B cell (primary cell): ENCODE results near the gene PRRC2A. TPM values are rescaled to one million over a fixed set of nuclear protein-coding genes. Genes with fewer than 3 reads are reported as not detected.

Experiments used
- ATAC-seq: fragments of 200-7000 bp; cut with Tn5 transposase; one replicate; pipeline ENCODE4 v1.10.0; 2021; ENCODE audit warnings: low read depth, mild to moderate bottlenecking, moderate number of reproducible peaks, moderate library complexity
- CTCF ChIA-PET: fragments of 350-600 bp; sonication (Branson Sonifier 250); formaldehyde crosslinking; loops from one replicate; lab custom pipeline; 2021; ENCODE audit warnings: antibody characterized with exemption, inconsistent platforms; lab: Charles Lee
- POLR2A ChIA-PET: fragments of 350-600 bp; sonication (Branson Sonifier 250); formaldehyde crosslinking; loops from one replicate; lab custom pipeline; 2021; ENCODE audit warnings: antibody characterized with exemption; lab: Charles Lee
- DNase-seq: peaks from one replicate; pipeline ENCODE4 v3.0.0; 2013
- H2AFZ ChIP-seq: 2 replicates; pipeline ENCODE4 v1.6.1; 2012; ENCODE audit warnings: mild to moderate bottlenecking, low read depth, low read length; ENCODE audit not compliant: insufficient read depth, poor library complexity, severe bottlenecking
- H3K27ac ChIP-seq, 2 donors: 1 replicate in 1 of 2; 2 replicates in 1 of 2; pipeline ENCODE4 v1.5.1; 2012 to 2013; ENCODE audit warnings: low read length in 2 of 2, mild to moderate bottlenecking in 2 of 2, moderate library complexity in 1 of 2
- H3K27me3 ChIP-seq, 4 experiments: fragments of 200-600 bp in 1 of 4; sonication (generic) in 1 of 4; replicated peaks in 1 of 4; 1 replicate in 2 of 4; 2 replicates in 2 of 4; pipeline versions ENCODE4 v1.6.1 to v1.7.0; 2013 to 2016; ENCODE audit warnings: low read length in 3 of 4, mild to moderate bottlenecking in 2 of 4, mixed read lengths in 1 of 4, moderate library complexity in 1 of 4; ENCODE audit not compliant: insufficient read depth in 4 of 4, control insufficient read depth in 3 of 4; ENCODE audit errors: control extremely low read depth in 1 of 4
- H3K36me3 ChIP-seq, 2 experiments: replicated peaks in 1 of 2; 1 replicate in 1 of 2; 2 replicates in 1 of 2; pipeline versions ENCODE4 v1.6.1 to v1.7.1; 2013; ENCODE audit warnings: low read length in 1 of 2; ENCODE audit not compliant: insufficient read depth in 2 of 2, control insufficient read depth in 1 of 2; ENCODE audit errors: control extremely low read depth in 1 of 2, extremely low read depth in 1 of 2
- H3K4me1 ChIP-seq, 2 donors: fragments of 200-600 bp in 1 of 2; sonication (generic) in 1 of 2; 1 replicate in 1 of 2; 2 replicates in 1 of 2; pipeline versions ENCODE4 v1.5.1 to v1.6.1; 2013 to 2017; ENCODE audit warnings: low read length in 2 of 2; ENCODE audit not compliant: control insufficient read depth in 2 of 2, insufficient read depth in 2 of 2
- H3K4me2 ChIP-seq: replicated peaks from 2 replicates; pipeline ENCODE3; 2012; ENCODE audit warnings: mild to moderate bottlenecking, low read depth, low read length; ENCODE audit not compliant: poor library complexity, severe bottlenecking
- H3K4me3 ChIP-seq, 5 experiments: fragments of 200-600 bp in 1 of 5; sonication (generic) in 1 of 5; 1 replicate in 3 of 5; 2 replicates in 2 of 5; pipeline versions ENCODE4 v1.5.1 to v1.7.0; 2011 to 2016; ENCODE audit warnings: low read length in 4 of 5, mild to moderate bottlenecking in 4 of 5, low read depth in 2 of 5, control low read depth in 1 of 5, moderate library complexity in 1 of 5; ENCODE audit not compliant: insufficient read depth in 1 of 5; ENCODE audit errors: control extremely low read depth in 1 of 5, extremely low read depth in 1 of 5
- H3K79me2 ChIP-seq: fragments of 200-600 bp; sonication (generic); one replicate; pipeline ENCODE4 v1.6.0; 2016; ENCODE audit warnings: low read length; ENCODE audit not compliant: control insufficient read depth, insufficient read depth
- H3K9ac ChIP-seq: fragments of 200-600 bp; sonication (generic); 2 replicates; pipeline ENCODE4 v1.6.1; 2017; ENCODE audit warnings: mild to moderate bottlenecking, low read length, moderate library complexity
- H3K9me3 ChIP-seq, 3 donors: one replicate each; pipeline versions ENCODE4 v1.6.1 to v1.7.1; 2013; ENCODE audit warnings: low read length in 2 of 3; ENCODE audit not compliant: control insufficient read depth in 2 of 3, insufficient read depth in 1 of 3; ENCODE audit errors: control extremely low read depth in 1 of 3
- H4K20me1 ChIP-seq: 2 replicates; pipeline ENCODE4 v1.6.0; 2012; ENCODE audit warnings: mild to moderate bottlenecking, low read length; ENCODE audit not compliant: insufficient read depth, control insufficient read depth, poor library complexity, severe bottlenecking
- H3K27ac Mint-ChIP-seq: one replicate; pipeline ENCODE4 v1.8.0; 2021; ENCODE audit warnings: mixed read lengths
- H3K27me3 Mint-ChIP-seq: one replicate; pipeline ENCODE4 v1.8.0; 2021; ENCODE audit warnings: mixed read lengths
- H3K4me1 Mint-ChIP-seq: one replicate; pipeline ENCODE4 v1.8.0; 2021; ENCODE audit warnings: mixed read lengths
- H3K4me3 Mint-ChIP-seq: one replicate; pipeline ENCODE4 v1.8.0; 2021; ENCODE audit warnings: mixed read lengths
- H3K9me3 Mint-ChIP-seq: one replicate; pipeline ENCODE4 v1.8.0; 2022; ENCODE audit warnings: mixed read lengths; ENCODE audit not compliant: insufficient read depth
- EZH2 ChIP-seq: IDR thresholded peaks from 2 replicates; pipeline ENCODE4 v1.6.1; 2012; ENCODE audit warnings: borderline replicate concordance, low read depth, mild to moderate bottlenecking, moderate library complexity, low read length; ENCODE audit not compliant: insufficient read depth, poor library complexity, severe bottlenecking
- WGBS: methylation state at CpG from one replicate; pipeline ENCODE4 v1.1.5; 2013; ENCODE audit warnings: missing lambda C conversion rate; ENCODE audit not compliant: insufficient coverage; 5-methylcytosine and 5-hydroxymethylcytosine counted together
- intact Hi-C: fragments of 100-400 bp; cut with micrococcal nuclease; formaldehyde crosslinking; loops from one replicate; pipeline ENCODE4 v1.10.0; 2022
- polyA plus RNA-seq: library from polyadenylated mRNA; depleted of rRNA; stranded (reverse); fragments of >200 nt; gene quantifications from 2 replicates; pipeline ENCODE4 v1.2.3, GENCODE V29; 2012
- total RNA-seq, 2 donors: library from RNA; stranded (reverse); fragments of 120-200 nt in 1 of 2; gene quantifications; 1 replicate in 1 of 2; 2 replicates in 1 of 2; pipeline versions ENCODE4 v1.2.3 to v1.2.4, GENCODE V29; 2013 to 2022
- TF ChIP-seq, protein P1 (sequence below): fragments of 200-600 bp; IDR thresholded peaks from one replicate; pipeline ENCODE4 v1.8.0; 2022; ENCODE audit warnings: antibody characterized with exemption, mild to moderate bottlenecking

The PRRC2A gene
- total and polyA plus RNA-seq, 2 donors (not counting 1 experiment from before 2014, with no cell fraction given), result 153 to 265 TPM

DNA sequence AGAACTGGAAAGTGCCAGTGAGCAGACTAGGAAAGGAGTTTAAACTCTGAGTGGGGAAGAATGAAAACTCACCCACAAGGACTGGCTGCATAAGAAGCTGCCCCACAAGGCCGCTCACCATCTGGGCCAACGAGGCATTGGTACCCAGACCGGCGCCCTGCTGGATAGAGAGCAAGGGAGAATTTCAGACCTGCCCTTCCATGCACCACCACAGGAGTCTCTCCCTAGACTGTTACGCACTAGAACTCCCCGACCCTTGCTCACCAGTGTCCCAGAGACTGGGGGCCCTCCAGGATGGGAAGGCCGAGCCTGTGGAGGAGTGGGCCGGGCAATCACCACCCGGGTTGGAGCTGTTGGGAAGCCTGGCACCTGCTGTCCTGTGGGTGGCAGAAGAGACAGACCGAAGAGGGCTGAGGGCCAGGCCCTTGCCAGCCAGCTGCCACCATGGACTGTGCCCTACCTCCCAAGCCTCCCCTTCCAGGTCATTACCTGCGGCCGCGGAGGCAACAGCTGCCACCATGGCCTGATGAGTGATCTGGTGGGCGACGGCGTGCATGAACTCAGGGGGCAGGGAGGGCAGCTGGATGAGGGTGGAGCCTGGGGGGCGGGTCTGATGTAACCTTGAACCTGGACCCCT lies 23.4 kb downstream of the PRRC2A start:
- H2AFZ ChIP-seq, result no peak overlapping the region
- ChIA-PET CTCF (interaction anchor here (0.7 kb wide), 1 partner anchor 49 kb away, joined by 4 read pairs; no protein-coding TSS in a partner anchor), POLR2A (no interaction called here)
- Mint-ChIP-seq H3K4me1 (no peaks in the 10 kb centered on the region), H3K9me3 (no peaks in the 10 kb centered on the region), H3K27ac (no peak overlapping the region), H3K4me3 (no peak overlapping the region), H3K27me3 (no peaks in the 10 kb centered on the region)
- DNase-seq (no peak), ATAC-seq (no peak)
- no peaks in the 10 kb centered on the region for H3K9me3 ChIP-seq
- 97% methylated on average over 10 of the region's 17 CpGs for WGBS
- intact Hi-C loops, result no loop called here
- peaks cover 19% of the 10 kb centered on the region for H3K79me2 ChIP-seq
- no peak overlapping the region for H3K27ac ChIP-seq
- H3K9ac ChIP-seq, result no peak overlapping the region
- H3K4me2 ChIP-seq, result no peak overlapping the region
- H3K27me3 ChIP-seq, result no peaks in the 10 kb centered on the region
- H3K4me1 ChIP-seq, result no peaks in the 10 kb centered on the region
- no peak overlapping the region for H3K4me3 ChIP-seq
- H4K20me1 ChIP-seq, result peaks cover 33% of the 10 kb centered on the region
- no peak for TF ChIP-seq EZH2
- TF ChIP-seq, protein P1, sequence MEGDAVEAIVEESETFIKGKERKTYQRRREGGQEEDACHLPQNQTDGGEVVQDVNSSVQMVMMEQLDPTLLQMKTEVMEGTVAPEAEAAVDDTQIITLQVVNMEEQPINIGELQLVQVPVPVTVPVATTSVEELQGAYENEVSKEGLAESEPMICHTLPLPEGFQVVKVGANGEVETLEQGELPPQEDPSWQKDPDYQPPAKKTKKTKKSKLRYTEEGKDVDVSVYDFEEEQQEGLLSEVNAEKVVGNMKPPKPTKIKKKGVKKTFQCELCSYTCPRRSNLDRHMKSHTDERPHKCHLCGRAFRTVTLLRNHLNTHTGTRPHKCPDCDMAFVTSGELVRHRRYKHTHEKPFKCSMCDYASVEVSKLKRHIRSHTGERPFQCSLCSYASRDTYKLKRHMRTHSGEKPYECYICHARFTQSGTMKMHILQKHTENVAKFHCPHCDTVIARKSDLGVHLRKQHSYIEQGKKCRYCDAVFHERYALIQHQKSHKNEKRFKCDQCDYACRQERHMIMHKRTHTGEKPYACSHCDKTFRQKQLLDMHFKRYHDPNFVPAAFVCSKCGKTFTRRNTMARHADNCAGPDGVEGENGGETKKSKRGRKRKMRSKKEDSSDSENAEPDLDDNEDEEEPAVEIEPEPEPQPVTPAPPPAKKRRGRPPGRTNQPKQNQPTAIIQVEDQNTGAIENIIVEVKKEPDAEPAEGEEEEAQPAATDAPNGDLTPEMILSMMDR, result no peak
- H3K36me3 ChIP-seq, result peaks cover 10 to 93% of the 10 kb centered on the region in 2 experiments

DNA sequence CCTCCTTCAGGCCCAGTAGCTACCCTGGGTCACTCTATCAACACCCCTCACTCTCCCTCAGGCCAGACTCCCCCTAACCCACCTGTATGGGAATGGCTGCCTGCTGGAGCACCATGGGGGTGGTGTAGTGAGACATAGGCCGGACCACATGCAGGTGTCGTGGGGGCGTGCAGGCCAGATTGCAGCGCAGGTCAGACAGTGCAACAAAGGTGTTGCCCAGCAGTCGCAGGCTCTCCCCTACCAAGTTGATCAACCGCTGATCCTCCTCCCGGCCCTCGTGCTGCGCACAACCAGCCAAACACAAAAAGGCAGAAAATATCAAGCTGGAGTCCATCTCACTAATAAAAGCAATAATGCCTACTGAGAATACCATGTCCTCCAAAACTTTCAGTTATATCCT lies 24.8 kb downstream of the PRRC2A start:
- TF ChIP-seq, protein P1, result no peak
- TF ChIP-seq EZH2, result no peak
- Histone ChIP-seq H3K9me3 (no peaks in the 10 kb centered on the region), H3K27ac (no peak overlapping the region), H3K4me3 (no peak overlapping the region), H3K4me2 (no peak overlapping the region), H3K27me3 (no peaks in the 10 kb centered on the region), H3K36me3 (peaks cover 5 to 87% of the 10 kb centered on the region in 2 experiments), H3K4me1 (no peaks in the 10 kb centered on the region), H4K20me1 (peaks cover 38% of the 10 kb centered on the region), H2AFZ (no peak overlapping the region), H3K9ac (no peak overlapping the region), H3K79me2 (peaks cover 33% of the 10 kb centered on the region)
- WGBS, result 98% methylated on average over 9 of the region's 9 CpGs
- peak overlapping the region; percentile 32 for H3K27ac Mint-ChIP-seq
- DNase-seq (no peak), ATAC-seq (no peak)
- peaks cover 5% of the 10 kb centered on the region for H3K4me1 Mint-ChIP-seq
- ChIA-PET CTCF (no interaction called here), POLR2A (interaction anchor here (0.6 kb wide), 1 partner anchor 533 kb away, joined by 8 read pairs; the partner anchor contains the start of gene RNF5)
- H3K9me3 Mint-ChIP-seq, result no peaks in the 10 kb centered on the region
- no peaks in the 10 kb centered on the region for H3K27me3 Mint-ChIP-seq
- intact Hi-C loops, result no loop called here
- H3K4me3 Mint-ChIP-seq, result no peak overlapping the region
